H9 (cell line): ENCODE results near the gene MRGPRG. TPM values are rescaled to one million over a fixed set of nuclear protein-coding genes. Genes with fewer than 3 reads are reported as not detected.

ENCODE experiments used
- DNase-seq: peaks from one replicate; pipeline ENCODE4 v3.0.0-alpha.2; 2017
- H2AFZ ChIP-seq: one replicate; pipeline ENCODE4 v1.6.1; 2013; ENCODE audit warnings: mild to moderate bottlenecking, low read length, control low read depth, moderate library complexity
- H2AK5ac ChIP-seq: 2 replicates; pipeline ENCODE4 v1.6.1; 2013; ENCODE audit warnings: low read length, control low read depth, mixed read lengths; ENCODE audit not compliant: insufficient read length
- H2BK120ac ChIP-seq: one replicate; pipeline ENCODE4 v1.6.1; 2013; ENCODE audit warnings: low read depth, mild to moderate bottlenecking, low read length, control low read depth, inconsistent platforms; ENCODE audit not compliant: poor library complexity, severe bottlenecking
- H2BK12ac ChIP-seq: 2 replicates; pipeline ENCODE4 v1.6.1; 2013; ENCODE audit warnings: low read length, control low read depth, mixed read lengths, low read depth; ENCODE audit not compliant: insufficient read length
- H2BK15ac ChIP-seq: 2 replicates; pipeline ENCODE4 v1.6.1; 2013; ENCODE audit warnings: low read depth, low read length, control low read depth
- H2BK20ac ChIP-seq: one replicate; pipeline ENCODE4 v1.6.1; 2013; ENCODE audit warnings: low read depth, mild to moderate bottlenecking, low read length, control low read depth, inconsistent platforms; ENCODE audit not compliant: poor library complexity, severe bottlenecking
- H2BK5ac ChIP-seq: 2 replicates; pipeline ENCODE4 v1.6.1; 2013; ENCODE audit warnings: low read length, control low read depth, mixed read lengths; ENCODE audit not compliant: insufficient read length
- H3K14ac ChIP-seq: 2 replicates; pipeline ENCODE4 v1.6.1; 2013; ENCODE audit warnings: low read length, control low read depth; ENCODE audit not compliant: insufficient read depth
- H3K18ac ChIP-seq: 2 replicates; pipeline ENCODE4 v1.6.1; 2013; ENCODE audit warnings: low read depth, mild to moderate bottlenecking, mixed read lengths, low read length, control low read depth; ENCODE audit not compliant: insufficient read length
- H3K23ac ChIP-seq: 2 replicates; pipeline ENCODE4 v1.6.1; 2013; ENCODE audit warnings: low read length, control low read depth, mixed read lengths, low read depth; ENCODE audit not compliant: insufficient read length
- H3K23me2 ChIP-seq: 2 replicates; pipeline ENCODE4 v1.6.1; 2013; ENCODE audit warnings: low read depth, mild to moderate bottlenecking, mixed read lengths, low read length, control low read depth; ENCODE audit not compliant: insufficient read length, poor library complexity, severe bottlenecking
- H3K27ac ChIP-seq: 2 replicates; pipeline ENCODE4 v1.5.1; 2013; ENCODE audit warnings: low read length, control low read depth, mixed read lengths, low read depth; ENCODE audit not compliant: insufficient read length
- H3K27me3 ChIP-seq: 2 replicates; pipeline ENCODE4 v1.6.1; 2013; ENCODE audit warnings: low read length, control low read depth, inconsistent platforms; ENCODE audit not compliant: insufficient read depth
- H3K4ac ChIP-seq: 2 replicates; pipeline ENCODE4 v1.6.1; 2013; ENCODE audit warnings: low read depth, mild to moderate bottlenecking, control low read depth, inconsistent platforms, low read length, moderate library complexity
- H3K4me1 ChIP-seq: 2 replicates; pipeline ENCODE4 v1.6.1; 2013; ENCODE audit warnings: low read length, control low read depth, inconsistent platforms; ENCODE audit not compliant: insufficient read depth
- H3K4me2 ChIP-seq: 2 replicates; pipeline ENCODE4 v1.6.1; 2013; ENCODE audit warnings: low read length, control low read depth, mixed read lengths; ENCODE audit not compliant: insufficient read length, insufficient read depth
- H3K56ac ChIP-seq: 2 replicates; pipeline ENCODE4 v1.6.1; 2013; ENCODE audit warnings: low read depth, mild to moderate bottlenecking, mixed read lengths, low read length, control low read depth; ENCODE audit not compliant: insufficient read length
- H3K79me1 ChIP-seq: 2 replicates; pipeline ENCODE4 v1.6.1; 2013; ENCODE audit warnings: low read depth, mild to moderate bottlenecking, moderate library complexity, low read length, control low read depth, inconsistent platforms; ENCODE audit not compliant: insufficient read depth, poor library complexity, severe bottlenecking
- H3K79me2 ChIP-seq: 2 replicates; pipeline ENCODE4 v1.6.1; 2013; ENCODE audit warnings: low read length, control low read depth, inconsistent platforms; ENCODE audit not compliant: insufficient read depth
- H3K9ac ChIP-seq: 2 replicates; pipeline ENCODE4 v1.6.1; 2013; ENCODE audit warnings: low read length, control low read depth, mixed read lengths; ENCODE audit not compliant: insufficient read length; ENCODE audit errors: extremely low read depth
- H3K9me3 ChIP-seq: one replicate; pipeline ENCODE4 v1.6.1; 2013; ENCODE audit warnings: low read depth, low read length, inconsistent platforms; ENCODE audit not compliant: control insufficient read depth
- H3T11ph ChIP-seq: one replicate; pipeline ENCODE4 v1.6.1; 2013; ENCODE audit warnings: mild to moderate bottlenecking, low read length, control low read depth, inconsistent platforms
- H4K20me1 ChIP-seq: one replicate; pipeline ENCODE4 v1.6.1; 2013; ENCODE audit not compliant: control insufficient read depth, insufficient read length, insufficient read depth
- H4K5ac ChIP-seq: 2 replicates; pipeline ENCODE4 v1.6.1; 2013; ENCODE audit warnings: low read depth, mild to moderate bottlenecking, mixed read lengths, low read length, control low read depth; ENCODE audit not compliant: insufficient read length
- H4K8ac ChIP-seq: replicated peaks from 2 replicates; pipeline ENCODE4 v1.6.1; 2013; ENCODE audit warnings: low read length, control low read depth, mixed read lengths, low read depth; ENCODE audit not compliant: insufficient read length
- H4K91ac ChIP-seq: 2 replicates; pipeline ENCODE4 v1.6.1; 2013; ENCODE audit warnings: low read depth, mild to moderate bottlenecking, moderate library complexity, mixed read lengths, low read length, control low read depth; ENCODE audit not compliant: insufficient read length
- H3K27ac Mint-ChIP-seq, 3 experiments: 2 replicates in 2 of 3; 3 replicates in 1 of 3; pipeline ENCODE4 v1.8.0; 2020 to 2021; ENCODE audit warnings: mixed read lengths in 3 of 3, mild to moderate bottlenecking in 1 of 3, moderate library complexity in 1 of 3
- H3K27me3 Mint-ChIP-seq: 2 replicates; pipeline ENCODE4 v1.8.0; 2021; ENCODE audit warnings: low read depth, mild to moderate bottlenecking, moderate library complexity, mixed read lengths
- H3K36me3 Mint-ChIP-seq, 3 experiments: 2 replicates in 2 of 3; 3 replicates in 1 of 3; pipeline ENCODE4 v1.8.0; 2020 to 2021; ENCODE audit warnings: low read depth in 3 of 3, mixed read lengths in 3 of 3; ENCODE audit not compliant: insufficient read depth in 1 of 3
- H3K4me1 Mint-ChIP-seq, 2 experiments: 2 replicates each; pipeline ENCODE4 v1.8.0; 2020; ENCODE audit warnings: mixed read lengths in 2 of 2
- H3K4me3 Mint-ChIP-seq, 2 experiments: 2 replicates in 1 of 2; 3 replicates in 1 of 2; pipeline ENCODE4 v1.8.0; 2020 to 2021; ENCODE audit warnings: mild to moderate bottlenecking in 2 of 2, mixed read lengths in 2 of 2, moderate library complexity in 1 of 2
- H3K9me3 Mint-ChIP-seq, 2 experiments: 2 replicates in 1 of 2; 3 replicates in 1 of 2; pipeline ENCODE4 v1.8.0; 2020; ENCODE audit warnings: mild to moderate bottlenecking in 2 of 2, mixed read lengths in 2 of 2, moderate library complexity in 1 of 2
- CTCF ChIP-seq: fragments of 200-600 bp; sonication (generic); conservative IDR thresholded peaks from 3 replicates; pipeline ENCODE4 v1.8.0; 2021; ENCODE audit warnings: antibody characterized with exemption, mild to moderate bottlenecking
- WGBS: extraction: QIAGEN DNeasy Blood & Tissue Kit; methylation state at CpG from one replicate; pipeline ENCODE4 v1.1.7; 2013; ENCODE audit warnings: missing lambda C conversion rate, low lambda C conversion rate, mixed read lengths; ENCODE audit not compliant: insufficient read length; ENCODE audit errors: extremely low coverage; 5-methylcytosine and 5-hydroxymethylcytosine counted together
- total RNA-seq: library from RNA; stranded (reverse); gene quantifications from 2 replicates; pipeline ENCODE4 v1.2.1, GENCODE V29; 2021

MRGPRG gene
- total RNA-seq, 1 experiment from 2014 or later, result not detected

- Histone ChIP-seq H2BK12ac (no peak overlapping the region), H3K14ac (no peak overlapping the region), H3K18ac (no peak overlapping the region), H3K23ac (no peak overlapping the region), H2BK5ac (no peak overlapping the region), H2BK15ac (no peak overlapping the region), H4K91ac (no peak overlapping the region), H4K5ac (no peak overlapping the region), H2BK120ac (no peak overlapping the region), H4K8ac (no peak overlapping the region), H3T11ph (no peak overlapping the region), H3K27ac (no peak overlapping the region), H3K79me2 (no peaks in the 10 kb centered on the region), H3K4ac (no peak overlapping the region), H2AFZ (no peak overlapping the region), H3K27me3 (no peaks in the 10 kb centered on the region), H3K4me2 (peak overlapping the region; percentile 35), H3K4me1 (peaks cover 6% of the 10 kb centered on the region; the same call in 1 of the 2 replicates), H4K20me1 (no peaks in the 10 kb centered on the region), H2BK20ac (no peak overlapping the region), H3K56ac (no peak overlapping the region), H3K9ac (no peak overlapping the region), H2AK5ac (no peak overlapping the region), H3K23me2 (no peaks in the 10 kb centered on the region), H3K79me1 (no peaks in the 10 kb centered on the region), H3K9me3 (no peaks in the 10 kb centered on the region)
- no peaks in the 10 kb centered on the region; a peak in 1 of 7 replicates for H3K36me3 Mint-ChIP-seq
- peaks cover 0 to 3% of the 10 kb centered on the region in 2 experiments; a peak in 2 of 5 replicates for H3K9me3 Mint-ChIP-seq
- H3K27ac Mint-ChIP-seq, result no peak overlapping the region
- H3K4me1 Mint-ChIP-seq, result peaks cover 43 to 53% of the 10 kb centered on the region in 2 experiments
- WGBS, result no CpG with 5 or more reads among the region's 11 CpGs
- TF ChIP-seq CTCF, result no peak
- peaks cover 12% of the 10 kb centered on the region for H3K27me3 Mint-ChIP-seq
- no peak for DNase-seq
- H3K4me3 Mint-ChIP-seq, result peak overlapping the region; percentile 36 to 52; a peak in 3 of 5 replicates
These were observed 28.6 kb downstream of the MRGPRG start for GRCh38 chr11:3189886-3190583.
